ENCODE results near the gene DTX3. TPM values are rescaled to one million over a fixed set of nuclear protein-coding genes. Genes with fewer than 3 reads are reported as not detected.

The DTX3 gene
- total RNA-seq, 1 donor, result 22.9 TPM

DNA sequence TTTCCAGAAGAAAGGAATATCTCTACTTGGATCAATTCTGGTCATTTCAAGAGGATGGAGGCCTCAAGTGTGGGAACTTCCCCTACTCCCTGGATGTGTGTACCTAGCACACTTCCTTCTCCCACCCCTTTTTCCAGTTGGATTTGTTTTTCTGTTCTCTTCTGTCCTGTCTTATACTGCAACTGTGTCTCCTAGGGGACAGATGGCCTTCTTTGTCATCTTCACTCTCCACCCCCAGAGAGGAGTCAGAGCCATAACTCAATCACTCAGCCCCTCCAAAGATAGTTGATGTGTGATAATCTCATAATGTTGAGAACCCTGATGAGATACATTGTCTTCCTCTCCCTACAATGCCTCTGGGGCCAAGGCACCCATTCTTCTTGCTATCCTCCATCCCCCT is 2.1 kb upstream of the DTX3 start:
- H3K4me3 ChIP-seq (ENCODE audit: low read depth, low read length), result no peak overlapping the region
- TF ChIP-seq, protein P1, sequence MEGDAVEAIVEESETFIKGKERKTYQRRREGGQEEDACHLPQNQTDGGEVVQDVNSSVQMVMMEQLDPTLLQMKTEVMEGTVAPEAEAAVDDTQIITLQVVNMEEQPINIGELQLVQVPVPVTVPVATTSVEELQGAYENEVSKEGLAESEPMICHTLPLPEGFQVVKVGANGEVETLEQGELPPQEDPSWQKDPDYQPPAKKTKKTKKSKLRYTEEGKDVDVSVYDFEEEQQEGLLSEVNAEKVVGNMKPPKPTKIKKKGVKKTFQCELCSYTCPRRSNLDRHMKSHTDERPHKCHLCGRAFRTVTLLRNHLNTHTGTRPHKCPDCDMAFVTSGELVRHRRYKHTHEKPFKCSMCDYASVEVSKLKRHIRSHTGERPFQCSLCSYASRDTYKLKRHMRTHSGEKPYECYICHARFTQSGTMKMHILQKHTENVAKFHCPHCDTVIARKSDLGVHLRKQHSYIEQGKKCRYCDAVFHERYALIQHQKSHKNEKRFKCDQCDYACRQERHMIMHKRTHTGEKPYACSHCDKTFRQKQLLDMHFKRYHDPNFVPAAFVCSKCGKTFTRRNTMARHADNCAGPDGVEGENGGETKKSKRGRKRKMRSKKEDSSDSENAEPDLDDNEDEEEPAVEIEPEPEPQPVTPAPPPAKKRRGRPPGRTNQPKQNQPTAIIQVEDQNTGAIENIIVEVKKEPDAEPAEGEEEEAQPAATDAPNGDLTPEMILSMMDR (IDR thresholded peaks at IDR 0.05; ENCODE audit: insufficient read depth, low read depth, low read length), result no peak
- DNase-seq (ENCODE audit: low read depth), result no peak

DNA sequence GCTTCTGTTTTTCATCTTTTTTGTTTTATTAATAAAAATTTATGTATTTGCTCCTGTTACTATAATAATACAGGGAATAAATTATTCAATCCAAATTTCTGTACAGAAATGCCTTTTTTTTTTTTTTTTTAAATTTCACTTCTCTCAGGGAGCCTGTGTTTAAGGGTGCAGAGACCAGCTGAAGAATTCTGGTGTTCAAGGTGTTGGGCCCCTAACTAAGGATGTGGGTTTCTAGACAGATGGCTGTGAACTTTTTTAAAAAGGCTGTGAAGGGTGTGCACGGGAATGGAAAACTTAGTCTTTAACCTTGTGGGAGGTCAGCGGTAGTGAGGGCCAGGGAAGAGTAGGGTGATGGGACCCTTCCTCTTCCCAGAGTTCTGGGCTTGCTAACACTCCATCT is 1.3 kb upstream of the DTX3 start:
- no peak for DNase-seq (ENCODE audit: low read depth)
- TF ChIP-seq, protein P1 (IDR thresholded peaks at IDR 0.05; ENCODE audit: insufficient read depth, low read depth, low read length), result no peak
- H3K4me3 ChIP-seq (ENCODE audit: low read depth, low read length), result no peak overlapping the region

DNA sequence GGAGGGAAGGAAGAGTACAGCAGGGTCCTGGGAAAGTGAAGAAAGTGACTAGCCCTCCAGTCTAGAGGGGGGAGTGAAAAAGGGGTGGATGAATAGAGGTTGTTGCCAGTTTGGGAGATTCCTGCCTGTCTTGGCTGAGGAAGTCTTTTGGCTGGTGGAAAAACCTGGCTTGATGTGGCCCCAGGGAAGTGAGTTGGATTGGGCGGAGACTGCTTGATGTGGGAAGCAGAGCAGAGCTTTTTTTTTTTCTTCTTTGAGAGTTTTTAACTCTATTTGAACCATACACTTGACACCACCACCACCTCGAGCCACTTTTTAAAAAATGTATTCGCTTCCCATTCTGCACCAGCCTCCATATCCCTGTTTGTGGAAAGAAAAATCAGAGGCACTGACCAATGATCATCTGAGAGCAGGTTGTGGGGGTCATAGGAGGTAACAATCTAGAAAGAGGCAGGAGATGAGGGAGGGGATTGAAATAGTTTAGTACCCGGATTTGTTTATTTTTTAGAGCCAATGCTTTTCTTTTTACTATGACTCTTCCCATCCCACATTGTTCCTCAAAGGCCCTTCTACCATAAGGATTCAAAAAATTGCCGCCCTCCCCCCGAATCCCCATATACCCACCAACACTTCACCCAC is 690 bp upstream of the DTX3 start:
- TF ChIP-seq, protein P1 (IDR thresholded peaks at IDR 0.05; ENCODE audit: insufficient read depth, low read depth, low read length), result no peak
- peak; percentile 57 for DNase-seq (ENCODE audit: low read depth)
- H3K4me3 ChIP-seq (ENCODE audit: low read depth, low read length), result peak overlapping the region; percentile 82

DNA sequence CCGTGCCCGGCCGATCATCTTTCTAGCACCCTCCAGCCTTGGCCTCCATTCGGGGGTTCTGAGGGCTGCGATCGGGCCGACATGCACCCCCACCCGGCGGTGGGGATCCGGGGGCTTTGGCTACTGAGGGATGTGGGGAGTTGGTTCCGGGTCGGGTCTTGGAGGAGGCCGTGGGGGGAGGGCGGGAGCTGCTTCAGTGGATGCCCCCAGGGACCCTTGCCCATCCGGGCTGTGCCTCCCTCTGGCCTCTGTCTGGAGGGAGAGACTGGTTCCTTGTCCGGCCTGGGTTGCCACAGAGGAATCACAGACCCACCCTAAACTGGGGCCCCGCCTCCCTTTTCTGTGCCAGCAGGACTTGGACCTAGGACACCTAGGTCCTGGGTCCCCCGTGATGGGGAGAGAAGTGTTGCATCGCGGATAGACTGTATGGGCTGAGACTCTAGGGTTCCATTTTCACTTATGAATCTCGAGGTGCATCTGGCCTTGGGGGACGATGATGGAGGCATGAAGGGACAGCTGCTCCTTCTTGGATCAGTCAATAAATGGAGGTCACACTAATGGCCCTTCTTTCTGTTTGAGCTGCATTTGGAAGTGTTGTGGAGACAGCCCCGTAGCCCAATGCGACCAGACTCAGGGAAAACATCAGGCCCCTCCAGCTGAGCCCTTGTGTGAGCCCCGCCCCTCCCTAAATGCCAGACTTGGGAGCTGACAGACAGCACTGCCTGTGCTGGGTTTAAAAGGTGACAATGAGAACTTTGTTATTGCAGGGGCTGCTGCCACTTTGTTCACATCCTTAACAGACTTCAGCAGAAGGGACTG is 577 bp downstream of the DTX3 start:
- no peak for DNase-seq (ENCODE audit: low read depth)

DNA sequence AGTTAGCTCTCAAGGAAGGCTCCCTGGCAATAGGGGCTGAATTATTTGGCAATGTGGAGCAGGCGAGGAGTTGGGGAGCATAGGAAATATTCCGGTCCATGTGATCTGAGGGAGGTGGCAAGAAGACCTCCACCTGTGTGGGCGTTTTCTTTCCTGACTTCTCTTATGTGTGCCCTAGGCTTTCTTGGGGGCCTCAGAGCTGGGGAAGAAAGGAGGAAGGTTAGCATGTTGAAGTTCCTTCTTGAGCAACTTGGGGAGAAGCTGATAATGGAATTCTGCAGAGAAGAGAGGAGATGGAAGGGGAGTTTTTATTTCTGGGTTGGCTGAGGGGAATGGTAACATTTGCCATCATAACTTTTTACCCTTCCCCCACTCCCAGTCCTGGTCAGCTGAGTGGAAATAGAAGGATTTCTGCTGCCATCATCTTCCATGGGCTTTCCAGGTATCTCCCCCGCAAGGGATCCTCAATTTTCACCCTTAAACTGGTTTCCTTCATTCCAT is 1.2 kb downstream of the DTX3 start:
- peak overlapping the region; percentile 82 for H3K4me3 ChIP-seq (ENCODE audit: low read depth, low read length)
- TF ChIP-seq, protein P1 (IDR thresholded peaks at IDR 0.05; ENCODE audit: insufficient read depth, low read depth, low read length), result no peak
- DNase-seq (ENCODE audit: low read depth), result no peak

More for the DNA sequence above, 577 bp downstream of the DTX3 start:
- H3K4me3 ChIP-seq (ENCODE audit: low read depth, low read length), result peak overlapping the region; percentile 82
- TF ChIP-seq, protein P1 (IDR thresholded peaks at IDR 0.05; ENCODE audit: insufficient read depth, low read depth, low read length), result no peak

DNA sequence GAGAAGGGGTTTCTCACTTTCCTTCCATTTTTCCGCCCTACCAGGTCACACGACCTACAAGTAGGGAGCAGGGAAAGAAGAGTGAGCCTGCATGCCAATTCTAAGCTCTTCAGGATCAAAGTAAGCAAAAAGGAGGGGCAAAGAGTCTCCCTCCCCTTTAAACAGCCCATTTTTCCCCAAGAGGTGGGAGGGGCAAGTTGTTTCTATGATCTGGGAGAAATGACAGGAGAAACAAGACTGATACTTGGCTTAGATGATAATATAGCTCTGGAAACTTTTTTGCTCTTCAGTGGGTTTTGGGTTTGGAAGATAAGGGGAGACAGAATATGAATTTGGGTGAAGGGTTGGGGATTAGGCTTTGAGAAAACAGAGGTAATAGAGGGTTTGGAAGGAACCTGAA is 1.8 kb downstream of the DTX3 start:
- H3K4me3 ChIP-seq (ENCODE audit: low read depth, low read length), result no peak overlapping the region
- no peak for DNase-seq (ENCODE audit: low read depth)
- TF ChIP-seq, protein P1 (IDR thresholded peaks at IDR 0.05; ENCODE audit: insufficient read depth, low read depth, low read length), result no peak

All from fibroblast of villous mesenchyme (primary cell).